ENCODE results near the gene GAL3ST3. TPM values are rescaled to one million over a fixed set of nuclear protein-coding genes. Genes with fewer than 3 reads are reported as not detected.
"Not testable (repeated sequence)": the region's sequence is repeated elsewhere in the genome, so short reads cannot be mapped to it uniquely, and the experiment has no call there.

GAL3ST3 gene
- polyA plus RNA-seq, 12 donors = 0.24 to 1.1 (median 0.47) TPM; not detected in 3

GRCh38 chr11:66044757-66045156 lies 4.2 kb downstream of the GAL3ST3 start:
- DNase-seq = no peak

DNA sequence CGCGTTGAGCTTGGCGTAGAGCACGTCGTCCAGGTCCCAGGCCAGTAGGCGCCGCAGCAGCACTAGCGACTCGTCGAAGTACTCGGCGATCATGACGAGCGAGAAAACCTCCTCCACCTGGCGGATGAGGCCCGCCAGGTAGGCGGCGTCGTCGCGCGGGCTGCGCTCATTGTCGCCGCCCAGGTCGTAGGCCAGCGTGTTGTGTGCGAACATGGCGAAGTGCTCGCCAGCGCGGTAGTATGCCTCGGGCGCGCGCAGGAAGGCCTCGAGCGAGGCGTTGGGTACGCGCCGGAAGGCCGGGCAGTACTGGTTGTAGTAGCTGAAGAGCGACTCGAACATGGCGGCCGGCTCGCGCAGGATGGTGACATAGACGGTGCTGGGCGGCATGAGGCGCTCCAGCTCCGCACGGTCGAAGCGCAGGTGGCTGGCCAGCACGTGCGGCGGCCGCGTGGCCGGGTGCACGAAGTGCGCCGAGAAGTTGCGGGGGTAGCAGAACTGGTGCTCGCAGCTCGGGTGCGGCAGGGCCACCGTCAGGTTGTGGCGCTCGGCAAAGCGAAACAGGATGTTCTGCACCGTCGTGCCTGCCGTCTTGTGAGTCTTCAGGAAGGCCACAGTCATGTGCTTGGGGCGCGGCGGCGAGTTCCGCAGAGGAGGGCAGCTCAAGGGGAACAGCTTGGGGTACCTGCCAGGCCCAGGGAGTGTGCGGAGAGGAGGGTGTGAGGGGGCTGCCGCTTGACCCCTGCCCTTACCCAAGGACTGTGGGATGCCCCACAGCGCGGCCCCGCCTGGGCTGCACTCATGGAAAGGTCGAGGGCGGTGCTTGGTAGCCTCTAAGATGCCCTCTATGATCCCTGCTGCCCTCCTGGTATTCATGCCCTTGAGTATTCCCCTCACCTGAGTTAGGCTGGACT lies 5.7 kb downstream of the GAL3ST3 start:
- no peak for DNase-seq

DNA sequence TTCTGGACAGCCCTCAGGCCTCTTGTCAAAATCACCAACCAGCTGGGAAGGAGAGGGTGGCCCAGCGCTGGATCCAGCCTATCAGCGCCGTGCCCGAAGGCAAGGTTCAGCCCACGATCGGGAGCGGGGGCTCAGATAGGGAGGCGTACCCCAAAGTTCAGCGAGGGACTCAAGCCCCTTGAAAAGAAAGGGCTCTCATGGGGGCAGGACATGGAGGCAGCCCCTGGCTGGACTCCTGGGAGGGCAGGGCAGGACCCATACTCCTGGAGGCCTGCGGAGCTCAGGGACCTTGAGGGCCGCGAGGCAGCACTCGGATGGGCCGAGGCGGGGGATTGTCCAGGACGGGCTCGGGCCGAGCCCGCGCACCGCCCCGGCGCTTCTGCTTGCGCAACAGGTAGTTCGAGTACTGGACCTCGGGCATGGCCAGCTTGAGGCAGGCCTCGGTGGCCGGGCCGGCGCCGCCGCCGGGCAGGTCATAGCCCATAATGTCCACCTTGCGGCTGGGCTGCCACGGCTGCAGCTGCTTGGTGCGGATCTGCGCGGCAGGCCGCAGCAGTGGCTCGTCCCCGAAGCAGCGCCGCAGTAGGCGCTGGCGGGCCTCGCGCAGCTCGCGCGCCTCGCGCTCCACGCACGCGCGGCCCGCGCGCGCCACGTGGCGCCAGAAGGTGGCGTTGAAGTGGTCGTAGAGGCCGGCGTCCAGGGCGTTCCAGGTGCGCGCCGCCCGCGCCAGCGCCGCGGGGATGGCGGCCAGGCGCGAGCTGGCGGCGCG lies 6.5 kb downstream of the GAL3ST3 start:
- no peak for DNase-seq

GRCh38 chr11:66039765-66040164 lies 9.2 kb downstream of the GAL3ST3 start:
- no peak for DNase-seq

- DNase-seq = no peak
Measured at GRCh38 chr11:66037327-66037726, 11.6 kb downstream of the GAL3ST3 start.

GRCh38 chr11:66036334-66036710 lies 12.6 kb downstream of the GAL3ST3 start:
- no peak for DNase-seq

DNA sequence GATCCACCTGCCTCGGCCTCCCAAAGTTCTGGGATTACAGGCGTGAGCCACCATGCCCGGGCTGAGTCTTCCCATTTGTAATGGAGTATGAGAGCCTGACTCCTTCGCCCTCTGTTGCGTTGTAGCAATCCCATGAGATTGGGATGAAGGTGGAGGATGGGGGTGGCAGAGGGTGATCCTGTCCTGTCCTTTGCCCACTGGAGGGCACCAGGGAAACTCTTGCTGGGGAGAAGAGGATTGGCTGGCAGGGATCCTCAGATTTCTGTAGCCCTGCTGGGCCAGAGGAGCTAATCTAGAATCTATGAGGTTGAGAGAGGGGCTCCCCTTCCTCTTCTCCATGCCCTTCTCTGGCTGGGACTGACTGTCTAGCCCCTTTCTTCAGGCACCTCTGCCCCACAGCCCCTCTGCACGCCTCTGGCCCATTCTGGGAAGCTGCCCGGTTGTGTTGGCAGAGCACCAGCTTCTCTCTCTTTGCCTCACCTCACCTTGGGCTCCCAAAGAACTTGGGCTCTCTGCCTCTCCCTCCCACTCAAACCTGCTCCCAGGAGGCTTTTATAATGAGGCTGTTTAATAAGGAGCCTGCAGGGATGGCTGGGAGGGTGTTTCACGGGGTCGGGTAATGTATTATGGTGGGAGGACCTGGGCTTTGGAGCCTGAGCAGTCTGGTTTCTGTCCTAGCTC lies 13.2 kb downstream of the GAL3ST3 start:
- DNase-seq = no peak

- DNase-seq = no peak
Measured at GRCh38 chr11:66032957-66033735, 15.8 kb downstream of the GAL3ST3 start.

GRCh38 chr11:66026017-66026529 lies 22.9 kb downstream of the GAL3ST3 start, which contains the start of gene CATSPER1:
Gene CATSPER1, minus strand, starts transcription at chr11:66026479. Its CDS starts 100 bp downstream, at chr11:66026379.
- no peak for DNase-seq

GRCh38 chr11:66023186-66023440 lies 25.8 kb downstream of the GAL3ST3 start:
- not testable (repeated sequence) for DNase-seq

DNA sequence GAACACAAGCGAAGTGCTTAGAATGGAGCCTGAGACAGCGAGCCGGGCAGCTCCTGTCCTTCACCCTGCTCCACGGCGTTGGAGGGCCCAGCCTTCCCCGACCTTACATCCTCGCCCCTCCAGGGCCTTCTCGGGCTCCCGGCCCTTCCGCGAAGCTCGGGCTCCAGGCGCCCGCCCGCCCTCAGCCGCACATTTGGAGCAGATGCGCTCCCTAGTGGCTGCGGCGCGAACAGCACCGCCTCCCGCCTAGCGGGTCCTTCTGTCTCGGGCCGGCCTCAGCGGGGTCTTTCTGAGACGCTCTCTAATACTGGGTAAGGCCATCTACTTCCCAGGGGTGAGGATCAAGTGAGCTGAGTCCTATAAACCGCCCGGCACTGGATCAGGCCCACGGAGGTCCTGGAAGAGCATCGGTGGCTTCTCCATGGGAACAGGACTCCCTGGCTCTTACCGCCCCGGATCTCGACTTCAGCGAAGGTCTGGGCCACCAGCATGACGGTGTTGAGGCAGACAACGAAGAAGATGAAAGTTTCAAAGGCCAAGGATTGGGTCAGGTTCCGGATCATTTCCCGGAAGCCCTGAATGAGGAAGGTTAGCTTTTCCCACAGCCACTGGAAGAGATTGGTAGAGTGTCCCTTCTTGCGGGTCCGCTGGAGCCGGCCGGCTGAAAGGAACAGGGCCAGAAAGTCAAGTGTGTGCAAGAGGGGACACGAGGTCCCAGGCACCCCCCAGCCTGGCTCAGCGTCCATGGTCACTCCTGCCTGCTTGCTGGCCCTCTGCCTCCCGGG lies 26.4 kb downstream of the GAL3ST3 start:
- peak; percentile 61 for DNase-seq

DNA sequence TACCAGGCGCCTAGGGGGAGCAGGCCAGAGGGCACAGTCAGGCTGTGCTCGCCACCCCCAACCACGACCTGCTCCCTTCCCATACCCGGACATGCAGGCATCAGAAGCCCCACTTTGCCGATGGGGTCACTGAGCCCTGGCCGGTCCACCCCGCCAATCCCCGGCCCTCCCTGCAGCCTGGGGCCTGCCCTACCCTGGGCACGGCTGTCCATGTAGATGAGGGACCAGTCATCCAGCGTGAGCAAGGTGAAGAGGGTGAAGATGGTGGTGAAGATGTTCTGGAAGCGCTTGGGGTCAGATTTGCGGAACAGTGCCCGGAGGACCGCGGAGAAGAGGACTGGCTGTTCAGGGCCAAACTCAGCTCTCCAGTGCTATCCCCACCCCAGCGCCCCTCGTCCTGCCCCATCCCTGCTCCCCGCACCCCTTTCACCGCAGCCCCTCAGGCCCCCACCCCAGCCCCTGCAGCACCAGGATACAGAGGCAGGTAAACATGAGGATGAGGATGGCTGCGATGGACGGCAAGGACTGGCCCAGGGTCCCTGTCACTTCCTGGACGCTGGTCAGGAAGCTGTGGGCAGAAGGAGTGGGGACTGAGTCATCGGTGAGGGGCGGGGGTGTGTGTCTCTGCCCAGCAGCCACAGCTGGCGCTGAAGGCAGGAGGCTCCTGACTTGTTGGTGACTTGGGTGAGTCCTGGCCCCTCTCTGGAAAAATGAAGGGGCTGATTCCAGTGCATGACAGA lies 28.2 kb downstream of the GAL3ST3 start:
- DNase-seq = no peak

DNA sequence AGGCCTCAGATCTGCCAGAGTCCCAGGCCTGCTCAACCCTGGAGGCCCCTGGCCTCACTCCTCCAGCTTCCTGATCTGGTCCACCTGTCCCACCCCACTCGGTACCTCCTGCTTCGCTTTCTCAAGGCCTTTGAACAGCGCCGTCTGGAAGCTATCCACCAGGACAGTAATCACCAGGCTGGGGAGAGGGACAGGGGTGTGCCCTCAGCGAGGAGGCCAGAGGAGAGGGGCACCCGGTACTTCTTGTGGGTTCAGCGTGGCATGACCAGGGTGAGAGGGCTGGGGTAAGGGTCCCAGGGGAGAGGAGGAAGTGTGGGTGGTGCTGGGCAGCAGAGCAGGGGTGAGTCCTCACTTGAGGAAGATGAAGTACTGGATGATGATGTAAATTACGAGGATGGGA lies 28.7 kb downstream of the GAL3ST3 start:
- no peak for DNase-seq

DNA sequence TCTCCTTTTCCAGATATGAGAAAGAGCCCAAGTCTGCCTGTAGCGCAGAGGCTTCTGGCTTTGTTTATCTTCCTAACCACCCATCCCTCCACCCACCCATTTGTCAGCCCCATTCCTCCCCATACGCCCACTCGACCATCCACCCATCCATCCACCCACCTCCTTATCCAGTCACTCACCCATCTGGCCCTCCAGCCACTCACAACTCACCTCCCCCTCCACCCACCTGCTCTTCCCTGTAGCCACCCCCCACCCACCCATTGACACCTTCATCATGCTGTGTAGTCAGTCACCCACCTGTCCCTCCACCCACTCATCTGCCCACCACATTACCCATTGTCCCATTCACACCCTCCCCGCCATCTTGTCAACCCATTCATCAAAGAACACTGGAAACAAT lies 31.6 kb downstream of the GAL3ST3 start:
- DNase-seq = no peak

DNA sequence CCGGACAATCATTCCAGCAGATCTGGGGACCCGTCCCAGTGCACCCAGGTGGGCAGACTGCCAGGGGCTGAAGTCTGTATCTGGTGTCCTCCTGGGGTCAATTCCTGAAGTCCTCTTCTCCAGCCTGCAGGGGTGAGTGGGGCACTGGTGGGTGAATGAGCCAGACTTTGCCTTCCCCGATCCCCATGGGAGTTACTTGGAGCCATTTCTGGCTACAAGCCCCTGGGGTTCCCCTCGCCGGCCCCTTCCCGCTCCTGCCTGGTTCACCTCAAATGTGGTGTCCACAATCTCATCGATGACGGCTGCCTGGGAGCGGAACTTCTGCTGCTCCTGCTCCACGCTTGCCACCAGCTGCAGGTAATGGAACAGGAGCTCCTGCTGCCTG lies 32.2 kb downstream of the GAL3ST3 start:
- no peak for DNase-seq

GRCh38 chr11:66015936-66016792 lies 32.8 kb downstream of the GAL3ST3 start:
- no peak for DNase-seq

GRCh38 chr11:66015454-66015881 lies 33.5 kb downstream of the GAL3ST3 start:
- DNase-seq = no peak

GRCh38 chr11:66014804-66015453 lies 34.0 kb downstream of the GAL3ST3 start:
- DNase-seq = no peak

DNA sequence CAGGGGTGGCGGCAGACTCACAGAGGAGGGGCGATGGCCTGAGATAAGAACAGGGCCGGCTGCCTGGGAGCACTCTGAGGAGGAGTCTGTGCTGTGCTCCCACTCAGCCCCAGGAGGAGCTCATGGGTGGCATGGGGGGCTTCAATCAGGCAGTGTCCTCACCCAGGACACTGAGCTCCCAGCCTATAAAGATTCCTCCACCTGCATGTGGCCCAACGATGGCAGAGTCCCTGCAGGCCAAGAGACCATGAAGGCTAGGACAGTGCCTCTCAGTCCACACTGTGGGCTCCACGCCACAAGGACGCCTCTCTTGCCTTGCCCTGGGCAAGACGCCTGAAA lies 35.2 kb downstream of the GAL3ST3 start:
- DNase-seq = no peak
